ENCODE data around the gene HNRNPA0. TPM values are rescaled to one million over a fixed set of nuclear protein-coding genes. Genes with fewer than 3 reads are reported as not detected.

HNRNPA0 gene
- total and polyA plus RNA-seq, 9 of the 15 experiments (the other 6 are each of a cell fraction or from before 2014, with no cell fraction given), result 5.0 to 33.3 (median 10.7) TPM

GRCh38 chr5:137800700-137801411, 46.7 kb upstream of the HNRNPA0 start:
- Histone ChIP-seq H3K9me1 (ENCODE audit: control insufficient read depth, insufficient read depth, low read length) (no peaks in the 10 kb centered on the region), H3K36me3 (ENCODE audit: control insufficient read depth, insufficient read depth, low read length) (no peaks in the 10 kb centered on the region), H3K4me1 (replicated peaks in 1 of 2; ENCODE audit: control insufficient read depth in 2 of 2, insufficient read depth in 2 of 2, low read length in 2 of 2) (no peaks in the 10 kb centered on the region), H3K4me3 (no peak overlapping the region), H3K27ac (ENCODE audit: extremely low read depth, low read depth, low read length) (no peak overlapping the region), H3K9ac (ENCODE audit: insufficient read depth in 1 of 2, low read depth in 2 of 2, low read length in 2 of 2) (no peak overlapping the region), H3K27me3 (ENCODE audit: control insufficient read depth in 2 of 2, insufficient read depth in 2 of 2, low read length in 2 of 2) (no peaks in the 10 kb centered on the region; a peak in 2 of 5 replicates), H3K9me3 (replicated peaks; ENCODE audit: control insufficient read depth, insufficient read depth, low read depth, low read length) (no peaks in the 10 kb centered on the region), H3K4me2 (ENCODE audit: insufficient read depth, low read length) (no peak overlapping the region), H3K79me2 (ENCODE audit: control insufficient read depth, insufficient read depth, low read length) (no peaks in the 10 kb centered on the region), H2AFZ (ENCODE audit: low read depth, low read length) (no peak overlapping the region), H4K20me1 (replicated peaks; ENCODE audit: control insufficient read depth, insufficient read depth, low read length) (no peaks in the 10 kb centered on the region)
- ChIA-PET CTCF (ENCODE audit: low intra/inter-chr PET ratio) (no interaction called here), POLR2A (interaction anchor here (1.2 kb wide), 1 partner anchor 22 kb away, joined by 3 read pairs; no protein-coding TSS in a partner anchor)
- no peak for TF ChIP-seq ZNF507 (tag; conservative IDR thresholded peaks at IDR 0.05)
- no peak for TF ChIP-seq ETV6 (IDR thresholded peaks at IDR 0.05; ENCODE audit: borderline replicate concordance in 1 of 2, low read depth in 2 of 2, low read length in 1 of 2)
- TF ChIP-seq ETV6 (CRISPR knock-in tag; IDR thresholded peaks at IDR 0.05; ENCODE audit: borderline replicate concordance), result no peak
- no peak for TF ChIP-seq BCL6 (CRISPR knock-in tag; IDR thresholded peaks at IDR 0.05)
- TF ChIP-seq HDAC1 (IDR thresholded peaks at IDR 0.05), result no peak
- no peak for TF ChIP-seq SOX6 (IDR thresholded peaks at IDR 0.05)
- TF ChIP-seq HDAC6 (IDR thresholded peaks at IDR 0.05; ENCODE audit: low read depth, low read length), result no peak
- no peak for TF ChIP-seq BRF2 (IDR thresholded peaks at IDR 0.05; ENCODE audit: borderline replicate concordance, insufficient read depth, insufficient read length)
- TF ChIP-seq RHOXF2B (CRISPR knock-in tag; conservative IDR thresholded peaks at IDR 0.05), result no peak
- no peak for TF ChIP-seq ZNF778 (CRISPR knock-in tag; IDR thresholded peaks at IDR 0.05)
- TF ChIP-seq CREB3L1 (IDR thresholded peaks at IDR 0.05; ENCODE audit: borderline replicate concordance, low read depth), result no peak
- TF ChIP-seq NR2F6 (CRISPR knock-in tag; IDR thresholded peaks at IDR 0.05), result no peak
- TF ChIP-seq DMBX1 (CRISPR knock-in tag; IDR thresholded peaks at IDR 0.05; ENCODE audit: borderline replicate concordance), result no peak
- no peak for TF ChIP-seq ZBTB2 (IDR thresholded peaks at IDR 0.05)
- TF ChIP-seq ZNF699 (CRISPR knock-in tag; IDR thresholded peaks at IDR 0.05; ENCODE audit: insufficient replicate concordance), result no peak
- no TSS peak for BruUV-seq (replicated peaks)
- no peak for DNase-seq (ENCODE audit: extremely low read depth in 1 of 4, low spot score in 3 of 4)
- 0% methylated on average over 4 of the region's 4 CpGs for WGBS (ENCODE audit: insufficient coverage, low coverage, missing lambda C conversion rate)
- no peak for FAIRE-seq
- no peak for ATAC-seq
- intact Hi-C loops (cut with micrococcal nuclease), result no loop called here
- in situ Hi-C loops (cut with MboI), result no loop called here

All from K562 (cell line).